ENCODE measurements around the gene FGF19.

FGF19 gene

GRCh38 chr11:69702239-69702691, 1.6 kb downstream of the FGF19 start:
- Mint-ChIP-seq H3K27me3 (ENCODE audit: low read depth, poor library complexity) (peaks cover 68% of the 10 kb centered on the region), H3K27ac (no peak overlapping the region), H3K9me3 (no peaks in the 10 kb centered on the region), H3K4me3 (peak overlapping the region; percentile 76), H3K36me3 (ENCODE audit: low read depth) (no peaks in the 10 kb centered on the region), H3K4me1 (peaks cover 44% of the 10 kb centered on the region)
- DNase-seq: peak; percentile 50
- TF ChIP-seq, protein P1, sequence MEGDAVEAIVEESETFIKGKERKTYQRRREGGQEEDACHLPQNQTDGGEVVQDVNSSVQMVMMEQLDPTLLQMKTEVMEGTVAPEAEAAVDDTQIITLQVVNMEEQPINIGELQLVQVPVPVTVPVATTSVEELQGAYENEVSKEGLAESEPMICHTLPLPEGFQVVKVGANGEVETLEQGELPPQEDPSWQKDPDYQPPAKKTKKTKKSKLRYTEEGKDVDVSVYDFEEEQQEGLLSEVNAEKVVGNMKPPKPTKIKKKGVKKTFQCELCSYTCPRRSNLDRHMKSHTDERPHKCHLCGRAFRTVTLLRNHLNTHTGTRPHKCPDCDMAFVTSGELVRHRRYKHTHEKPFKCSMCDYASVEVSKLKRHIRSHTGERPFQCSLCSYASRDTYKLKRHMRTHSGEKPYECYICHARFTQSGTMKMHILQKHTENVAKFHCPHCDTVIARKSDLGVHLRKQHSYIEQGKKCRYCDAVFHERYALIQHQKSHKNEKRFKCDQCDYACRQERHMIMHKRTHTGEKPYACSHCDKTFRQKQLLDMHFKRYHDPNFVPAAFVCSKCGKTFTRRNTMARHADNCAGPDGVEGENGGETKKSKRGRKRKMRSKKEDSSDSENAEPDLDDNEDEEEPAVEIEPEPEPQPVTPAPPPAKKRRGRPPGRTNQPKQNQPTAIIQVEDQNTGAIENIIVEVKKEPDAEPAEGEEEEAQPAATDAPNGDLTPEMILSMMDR (IDR thresholded peaks at IDR 0.05): no peak

GRCh38 chr11:69700278-69701140, 3.3 kb downstream of the FGF19 start:
- TF ChIP-seq, protein P1 (IDR thresholded peaks at IDR 0.05): no peak
- peaks cover 42% of the 10 kb centered on the region for H3K4me1 Mint-ChIP-seq
- H3K9me3 Mint-ChIP-seq: no peaks in the 10 kb centered on the region
- no peak overlapping the region for H3K27ac Mint-ChIP-seq
- DNase-seq: peak; percentile 68
- H3K27me3 Mint-ChIP-seq (ENCODE audit: low read depth, poor library complexity): peaks cover 57% of the 10 kb centered on the region
- no peaks in the 10 kb centered on the region for H3K36me3 Mint-ChIP-seq (ENCODE audit: low read depth)
- no peak overlapping the region for H3K4me3 Mint-ChIP-seq

DNA sequence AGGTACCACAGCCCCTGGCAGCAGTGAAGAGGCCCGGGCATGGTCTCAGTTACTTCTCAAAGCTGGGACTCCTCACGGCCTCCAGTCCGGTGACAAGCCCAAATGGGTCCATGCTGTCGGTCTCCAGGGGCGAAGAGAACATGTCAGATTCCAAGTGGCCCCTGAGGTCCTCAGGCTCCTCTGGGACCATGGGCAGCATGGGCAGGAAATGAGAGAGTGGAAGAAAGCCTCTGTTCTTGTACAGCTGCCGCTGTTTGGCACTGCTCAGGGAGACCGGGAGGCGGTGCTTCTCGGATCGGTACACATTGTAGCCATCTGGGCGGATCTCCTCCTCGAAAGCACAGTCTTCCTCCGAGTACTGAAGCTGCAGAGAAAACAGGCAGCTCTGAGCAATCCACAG, 4.6 kb downstream of the FGF19 start:
- H3K4me1 Mint-ChIP-seq: peaks cover 35% of the 10 kb centered on the region
- H3K4me3 Mint-ChIP-seq: no peak overlapping the region
- no peaks in the 10 kb centered on the region for H3K36me3 Mint-ChIP-seq (ENCODE audit: low read depth)
- TF ChIP-seq, protein P1 (IDR thresholded peaks at IDR 0.05): no peak
- no peak for DNase-seq
- H3K27ac Mint-ChIP-seq: no peak overlapping the region
- H3K9me3 Mint-ChIP-seq: no peaks in the 10 kb centered on the region
- peaks cover 55% of the 10 kb centered on the region for H3K27me3 Mint-ChIP-seq (ENCODE audit: low read depth, poor library complexity)

DNA sequence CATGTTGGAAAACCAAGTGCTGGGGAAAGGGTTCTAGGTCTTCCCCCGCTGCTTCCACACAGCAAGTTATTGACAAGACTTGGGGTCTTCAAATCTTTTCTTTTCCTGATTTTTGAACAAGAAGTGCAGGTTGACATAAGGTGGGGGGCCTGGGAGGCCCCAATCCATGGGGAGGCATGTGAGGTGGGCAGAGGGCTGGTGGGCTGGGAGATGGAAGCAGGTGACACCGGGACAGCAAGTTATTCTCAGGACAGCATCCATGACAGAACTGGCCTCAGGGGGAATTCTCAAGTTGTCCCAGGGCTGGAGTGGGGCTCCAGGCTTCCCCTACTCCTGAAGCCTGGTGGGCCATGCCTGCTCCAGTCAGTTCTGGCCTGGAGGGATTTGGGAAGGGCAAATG, 5.5 kb downstream of the FGF19 start:
- no peaks in the 10 kb centered on the region for H3K9me3 Mint-ChIP-seq
- no peak for DNase-seq
- peaks cover 48% of the 10 kb centered on the region for H3K27me3 Mint-ChIP-seq (ENCODE audit: low read depth, poor library complexity)
- TF ChIP-seq, protein P1 (IDR thresholded peaks at IDR 0.05): no peak
- H3K27ac Mint-ChIP-seq: no peak overlapping the region
- H3K4me1 Mint-ChIP-seq: peaks cover 35% of the 10 kb centered on the region
- H3K4me3 Mint-ChIP-seq: no peak overlapping the region
- H3K36me3 Mint-ChIP-seq (ENCODE audit: low read depth): no peaks in the 10 kb centered on the region

DNA sequence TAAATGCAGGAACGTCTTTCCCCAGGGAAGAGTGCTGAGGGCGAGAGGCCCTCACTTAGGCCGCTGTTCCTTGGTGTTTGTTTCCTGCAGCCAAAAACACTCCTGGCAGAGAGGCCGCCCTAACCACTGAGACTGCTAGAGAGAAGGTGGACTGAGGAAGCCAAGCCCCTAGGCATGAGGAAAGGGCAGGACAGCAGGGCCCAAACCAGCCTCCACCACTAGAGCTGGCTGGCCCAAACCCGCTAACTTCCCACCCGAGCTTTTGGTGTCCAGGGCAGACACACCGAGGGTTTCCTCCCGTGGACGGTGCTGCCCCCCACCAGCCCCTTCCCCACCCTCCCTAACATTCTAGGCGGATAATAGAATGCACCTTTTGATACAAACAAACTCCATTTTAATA, 6.0 kb downstream of the FGF19 start:
- DNase-seq: no peak
- TF ChIP-seq, protein P1 (IDR thresholded peaks at IDR 0.05): no peak
- no peak overlapping the region for H3K27ac Mint-ChIP-seq
- no peak overlapping the region for H3K4me3 Mint-ChIP-seq
- H3K36me3 Mint-ChIP-seq (ENCODE audit: low read depth): no peaks in the 10 kb centered on the region
- peaks cover 35% of the 10 kb centered on the region for H3K4me1 Mint-ChIP-seq
- peaks cover 43% of the 10 kb centered on the region for H3K27me3 Mint-ChIP-seq (ENCODE audit: low read depth, poor library complexity)
- no peaks in the 10 kb centered on the region for H3K9me3 Mint-ChIP-seq

DNA sequence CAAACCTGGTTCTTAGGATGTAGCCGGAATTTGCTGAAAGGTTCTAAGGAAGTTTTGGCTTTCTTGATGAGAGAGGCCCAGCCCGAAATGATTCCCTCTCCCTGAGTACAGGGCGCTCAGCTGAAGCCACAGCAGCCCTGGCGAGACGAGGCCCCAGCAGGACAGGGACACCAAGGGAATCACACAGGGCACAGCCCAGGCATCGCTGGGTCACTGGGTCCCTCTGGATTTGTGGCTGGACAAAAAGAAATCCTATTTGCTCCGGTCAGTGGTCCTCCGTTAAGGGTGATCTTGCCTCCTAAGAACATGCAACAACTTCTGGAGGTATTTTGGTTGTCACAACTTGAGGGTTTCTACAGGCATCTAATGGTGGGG, 6.4 kb downstream of the FGF19 start:
- H3K4me3 Mint-ChIP-seq: no peak overlapping the region
- H3K36me3 Mint-ChIP-seq (ENCODE audit: low read depth): peaks cover 3% of the 10 kb centered on the region
- peaks cover 31% of the 10 kb centered on the region for H3K4me1 Mint-ChIP-seq
- no peak overlapping the region for H3K27ac Mint-ChIP-seq
- TF ChIP-seq, protein P1 (IDR thresholded peaks at IDR 0.05): no peak
- H3K27me3 Mint-ChIP-seq (ENCODE audit: low read depth, poor library complexity): peaks cover 39% of the 10 kb centered on the region
- no peak for DNase-seq
- H3K9me3 Mint-ChIP-seq: peaks cover 3% of the 10 kb centered on the region

Measured in nephron progenitor cell (in vitro differentiated cells).